KBM-7 (cell line): ENCODE results near the gene TRIM14.
A peak's percentile ranks its signal among the peaks of the same experiment; 100 is the strongest.
"Not testable (repeated sequence)": the region's sequence is repeated elsewhere in the genome, so short reads cannot be mapped to it uniquely, and the experiment has no call there.

Experiments
- DNase-seq: peaks from one replicate; pipeline ENCODE4 v3.0.0-alpha.2; 2015
- in situ Hi-C: fragments of 300-500 bp; cut with MboI; formaldehyde crosslinking; loops from 2 replicates; pipeline ENCODE4 v1.14.3; 2020; ENCODE audit warnings: low sequenced_read_pairs, low pct_unique_long_range_greater_than_20kb, mixed read lengths

TRIM14 gene

GRCh38 chr9:98120476-98120875 is 1.5 kb upstream of the TRIM14 start:
- DNase-seq = no peak
- in situ Hi-C loops = no loop called here

DNA sequence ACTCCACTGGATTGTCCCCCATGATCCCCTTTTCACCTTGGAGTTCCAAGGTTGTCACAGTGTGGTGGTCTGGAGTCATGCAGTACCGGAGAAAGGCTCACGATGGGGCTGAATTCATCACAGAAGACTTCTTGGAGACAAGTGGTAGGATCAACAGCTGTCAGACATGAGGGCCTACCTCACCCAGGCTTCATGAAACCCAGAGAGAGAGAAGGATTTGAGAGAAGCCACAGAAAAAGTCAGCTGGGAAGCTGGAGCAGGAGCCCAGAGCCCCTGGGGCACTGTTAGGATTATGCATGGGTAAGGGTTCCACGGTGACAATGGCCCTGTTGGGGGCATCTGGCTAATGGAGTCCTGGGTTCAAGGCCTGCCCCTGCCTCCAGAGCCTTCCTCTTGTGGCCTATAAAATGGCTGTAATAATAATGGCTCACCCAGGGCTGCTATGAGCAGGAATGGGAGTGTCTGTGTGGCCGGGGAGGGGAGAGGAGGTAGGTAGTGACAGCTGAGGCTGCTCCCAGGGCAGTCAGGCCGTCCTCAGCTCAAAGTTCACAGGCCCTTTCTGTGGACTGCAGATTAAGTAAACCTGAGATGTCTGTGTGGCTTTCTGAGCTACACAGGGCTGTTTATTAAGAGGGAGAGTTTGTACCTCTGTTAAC is 910 bp downstream of the TRIM14 start:
- in situ Hi-C loops = no loop called here
- peak; percentile 72 for DNase-seq

- in situ Hi-C loops, DNase-seq: not testable (repeated sequence)
Measured at GRCh38 chr9:98117097-98117496, 1.9 kb downstream of the TRIM14 start.

DNA sequence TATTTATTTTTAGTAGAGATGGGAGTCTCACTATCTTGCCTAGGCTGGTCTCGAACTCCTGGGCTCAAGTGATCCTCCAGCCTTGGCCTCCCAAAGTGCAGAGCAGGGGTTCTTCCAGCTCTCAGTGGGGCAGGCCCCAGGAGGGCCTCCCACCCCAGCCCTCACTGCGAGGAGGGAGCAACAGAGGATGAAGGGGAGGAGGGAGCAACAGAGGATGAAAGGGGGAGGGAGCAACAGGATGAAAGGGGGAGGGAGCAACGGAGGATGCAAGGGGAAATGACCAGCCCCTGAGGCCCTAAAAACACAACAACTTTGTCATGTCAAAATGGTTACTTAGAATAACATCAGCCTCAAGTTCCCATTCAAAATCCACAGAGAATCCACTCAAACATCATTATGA is 10.0 kb downstream of the TRIM14 start:
- in situ Hi-C loops = no loop called here
- no peak for DNase-seq

DNA sequence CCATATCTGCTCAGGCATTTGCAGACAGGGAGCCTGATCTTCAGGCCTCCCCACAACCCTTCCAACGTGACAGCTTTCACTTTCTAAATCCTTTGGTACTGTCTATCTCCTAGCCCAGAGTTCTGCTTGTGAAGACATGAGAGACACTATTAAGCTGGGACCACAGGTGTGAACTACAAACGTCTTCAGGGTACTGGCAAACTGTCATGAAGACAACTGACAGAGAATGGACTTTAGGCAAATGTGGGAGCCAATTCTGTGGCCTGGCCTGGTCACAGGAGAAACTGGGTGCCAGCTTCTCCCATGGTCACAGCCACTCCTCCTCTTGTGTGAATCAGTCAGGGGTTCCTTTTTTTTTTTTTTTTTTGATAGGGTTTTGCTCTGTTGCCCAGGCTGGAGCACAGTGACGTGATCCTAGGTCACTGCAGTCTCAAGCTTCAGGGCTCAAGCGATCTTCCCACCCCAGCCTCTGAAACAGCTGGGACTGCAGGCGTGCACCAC is 10.4 kb downstream of the TRIM14 start:
- in situ Hi-C loops = no loop called here

GRCh38 chr9:98107926-98108325 is 11.1 kb downstream of the TRIM14 start:
- DNase-seq = no peak
- in situ Hi-C loops = no loop called here

More for the DNA sequence above, 10.4 kb downstream of the TRIM14 start:
- no peak for DNase-seq

DNA sequence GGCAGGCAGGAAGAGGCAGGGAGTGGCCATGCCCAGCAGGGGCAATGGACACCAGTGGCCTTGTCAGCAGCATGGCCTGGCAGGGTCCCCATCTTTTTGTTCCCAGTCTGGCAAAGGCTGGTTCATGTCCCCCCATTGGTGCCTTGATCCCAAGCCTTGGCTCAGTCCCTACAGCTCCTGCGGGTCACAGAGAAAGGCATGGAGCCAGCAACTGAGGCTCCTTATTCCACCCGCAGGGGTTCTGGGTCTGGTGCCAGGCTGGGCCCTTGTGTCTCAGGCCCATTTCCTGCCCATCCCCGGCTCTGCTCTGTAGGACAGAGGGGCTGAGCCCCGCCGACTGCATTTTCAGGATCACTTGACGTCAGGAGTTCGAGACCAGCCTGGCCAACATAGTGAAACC is 14.0 kb downstream of the TRIM14 start:
- in situ Hi-C loops = no loop called here

DNA sequence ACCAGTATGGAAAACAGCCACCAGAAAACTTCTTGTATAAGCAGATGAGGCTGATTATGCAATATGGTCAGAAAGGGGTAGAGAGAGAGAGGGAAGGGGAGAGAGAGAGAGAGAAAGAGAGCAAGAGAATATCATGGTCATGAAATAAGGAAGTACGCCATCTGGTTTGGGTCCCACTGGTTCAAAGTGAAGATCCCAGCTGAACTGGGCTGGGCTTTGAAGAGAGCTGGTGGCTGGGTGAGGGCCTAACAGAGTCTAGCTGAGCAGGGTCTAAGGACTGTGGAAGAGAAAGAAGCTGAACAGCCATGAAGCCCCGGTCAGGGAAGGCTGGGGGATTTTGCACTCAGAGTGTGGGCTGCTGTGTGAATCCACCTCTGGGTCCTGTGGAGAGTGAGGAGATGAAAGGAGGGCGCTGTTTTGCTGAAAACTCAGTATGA is 14.6 kb downstream of the TRIM14 start:
- in situ Hi-C loops = no loop called here
- DNase-seq = peak; percentile 94

More for the DNA sequence above, 14.0 kb downstream of the TRIM14 start:
- no peak for DNase-seq

DNA sequence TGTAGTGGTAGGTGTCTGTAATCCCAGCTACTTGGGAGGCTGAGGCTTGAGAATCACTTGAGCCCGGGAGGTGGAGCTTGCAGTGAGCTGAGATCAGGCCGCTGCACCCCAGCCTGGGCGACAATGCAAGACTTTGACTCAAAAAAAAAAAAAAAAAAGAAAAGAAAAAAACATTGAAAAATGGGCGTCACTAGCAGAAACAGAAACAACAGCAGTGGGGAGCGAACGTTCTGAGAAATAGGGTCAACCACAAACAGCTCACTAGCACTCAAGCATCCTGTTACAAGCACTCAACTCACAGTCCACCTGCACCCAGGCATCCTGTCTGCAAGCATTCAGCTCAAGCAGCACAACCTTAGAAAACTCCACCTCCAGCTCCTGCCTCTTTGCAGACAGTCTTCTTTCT is 17.2 kb downstream of the TRIM14 start:
- peak; percentile 93 for DNase-seq
- in situ Hi-C loops = no loop called here

DNA sequence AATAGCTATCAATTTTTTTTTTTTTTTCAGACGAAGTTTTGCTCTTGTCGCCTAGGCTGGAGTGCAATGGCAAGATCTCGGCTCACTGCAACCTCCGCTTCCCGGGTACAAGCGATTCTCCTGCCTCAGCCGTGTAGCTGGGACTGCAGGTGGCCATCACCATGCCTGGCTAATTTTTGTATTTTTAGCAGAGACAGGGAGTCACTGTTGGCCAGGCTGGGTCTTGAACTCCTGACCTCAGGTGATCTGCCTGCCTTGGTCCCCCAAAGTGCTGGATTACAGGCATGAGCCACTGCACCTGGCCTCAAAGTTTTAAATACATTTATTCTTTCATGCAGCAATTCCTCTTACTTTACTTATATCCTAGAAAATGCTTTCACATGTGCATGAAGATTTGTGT is 17.6 kb downstream of the TRIM14 start:
- in situ Hi-C loops = no loop called here
- no peak for DNase-seq

- in situ Hi-C loops = no loop called here
- no peak for DNase-seq
Measured at GRCh38 chr9:98100456-98100855, 18.6 kb downstream of the TRIM14 start.

DNA sequence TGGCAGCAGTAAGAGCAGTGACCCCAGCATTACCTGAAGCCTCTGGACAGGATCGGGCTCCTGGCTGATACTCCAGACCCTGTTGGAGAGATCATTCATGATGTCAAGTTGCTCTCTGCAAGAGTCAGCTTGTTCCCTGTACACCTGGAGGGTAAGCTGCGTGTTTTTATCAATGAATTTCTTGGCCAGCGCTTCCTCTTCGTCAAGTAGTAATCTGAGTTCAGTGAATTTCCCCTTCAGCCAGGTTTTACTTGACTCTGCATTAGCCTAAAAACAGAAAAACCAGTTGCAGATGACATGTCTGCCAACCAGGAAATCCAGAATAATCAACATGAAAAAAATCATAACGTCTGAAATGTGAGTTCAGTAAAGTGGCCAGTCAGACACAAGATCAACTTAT is 19.1 kb downstream of the TRIM14 start:
- in situ Hi-C loops = no loop called here
- no peak for DNase-seq

DNA sequence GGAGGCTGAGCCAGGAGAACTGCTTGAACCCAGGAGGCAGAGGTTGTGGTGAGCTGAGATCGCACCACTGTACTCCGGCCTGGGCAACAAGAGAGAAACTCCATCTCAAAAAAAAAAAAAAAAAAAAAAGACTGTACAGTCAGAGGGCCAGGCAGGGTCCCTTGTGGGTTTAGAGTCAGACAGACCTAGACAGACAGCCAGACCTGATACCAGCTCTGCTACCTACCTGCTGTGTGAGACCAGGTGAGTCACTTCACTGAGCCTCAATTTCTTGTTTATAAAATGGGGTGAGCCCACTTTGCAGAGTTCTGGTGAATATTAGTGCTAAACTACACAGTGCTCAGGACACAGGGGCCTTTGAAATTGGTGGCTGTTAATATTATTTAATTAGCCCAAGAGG is 19.7 kb downstream of the TRIM14 start:
- DNase-seq = no peak
- in situ Hi-C loops = no loop called here

- DNase-seq = no peak
- in situ Hi-C loops = no loop called here
Measured at GRCh38 chr9:98097836-98098235, 21.2 kb downstream of the TRIM14 start.

GRCh38 chr9:98096091-98096490 is 22.9 kb downstream of the TRIM14 start:
- DNase-seq = no peak
- in situ Hi-C loops = no loop called here

GRCh38 chr9:98095401-98095800 is 23.6 kb downstream of the TRIM14 start:
- no peak for DNase-seq
- in situ Hi-C loops = no loop called here

DNA sequence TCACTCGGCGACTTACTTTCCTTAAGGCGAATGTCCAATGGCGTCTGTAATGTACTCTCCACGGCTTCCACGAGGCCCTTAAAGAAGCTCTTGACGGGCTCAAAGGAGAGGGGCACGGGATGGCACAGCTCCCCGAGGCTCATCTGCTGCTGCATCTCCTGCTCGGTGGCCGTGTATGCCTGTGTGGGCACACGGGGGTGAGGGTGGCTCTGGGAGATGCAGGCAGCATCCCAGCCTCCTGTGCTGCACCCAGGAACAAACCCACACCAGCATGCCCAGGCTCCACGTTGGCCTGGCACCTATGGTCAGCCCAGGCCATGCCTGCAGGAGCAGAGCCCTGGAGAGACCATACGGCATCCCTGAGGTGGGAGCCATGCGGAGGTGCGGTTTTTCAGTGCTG is 24.2 kb downstream of the TRIM14 start:
- in situ Hi-C loops = no loop called here
- no peak for DNase-seq

DNA sequence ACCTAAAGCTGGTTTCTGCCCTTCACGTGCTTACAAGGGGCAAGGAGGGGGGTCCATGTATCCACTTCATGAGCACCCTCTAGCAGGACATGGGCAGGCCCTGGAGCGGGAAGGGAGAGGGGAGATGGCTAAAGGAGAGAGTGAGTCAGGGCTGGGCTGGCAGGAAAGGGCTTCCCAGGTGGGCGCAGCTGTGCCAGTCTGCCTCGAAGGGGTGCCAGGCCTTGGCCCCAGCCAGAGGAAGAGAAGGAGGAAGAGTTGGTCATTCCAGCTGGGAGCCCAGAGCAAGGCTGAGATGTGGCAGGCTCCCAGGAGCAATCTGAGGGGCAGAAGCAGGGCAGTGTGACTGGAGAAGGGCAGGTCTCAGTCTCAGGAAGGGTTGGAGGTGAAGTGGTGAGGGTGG is 24.7 kb downstream of the TRIM14 start:
- in situ Hi-C loops = no loop called here
- DNase-seq = no peak

- DNase-seq = no peak
Measured at GRCh38 chr9:98092613-98092931, 26.4 kb downstream of the TRIM14 start.

GRCh38 chr9:98091735-98092612 is 27.0 kb downstream of the TRIM14 start:
- in situ Hi-C loops = no loop called here
- no peak for DNase-seq

More at GRCh38 chr9:98092613-98092931, 26.4 kb downstream of the TRIM14 start:
- in situ Hi-C loops = no loop called here
